Kidney (tissue), 14 donors: ENCODE data around the gene GTSF1L. TPM values are rescaled to one million over a fixed set of nuclear protein-coding genes. Genes with fewer than 3 reads are reported as not detected.

Experiments used
- DNase-seq, 5 donors: peaks; one replicate each; pipeline ENCODE4 v3.0.0-alpha.2; 2013 to 2020
- FAIRE-seq: peaks from 2 replicates; lab custom pipeline; 2012; peaks lifted over from hg19 to GRCh38; lab: Jason Lieb, UNC
- H3K27ac ChIP-seq, 2 donors: one replicate each; pipeline ENCODE4 v1.7.0; 2013; ENCODE audit warnings: low read depth in 2 of 2, low read length in 2 of 2, inconsistent platforms in 1 of 2
- H3K27me3 ChIP-seq: one replicate; pipeline ENCODE4 v1.7.1; 2013; ENCODE audit warnings: low read length, inconsistent platforms; ENCODE audit not compliant: control insufficient read depth, insufficient read depth
- H3K36me3 ChIP-seq, 3 donors: one replicate each; pipeline versions ENCODE4 v1.7.0 to v1.7.1; 2013; ENCODE audit warnings: low read length in 3 of 3, control low read depth in 1 of 3, inconsistent platforms in 1 of 3; ENCODE audit not compliant: insufficient read depth in 3 of 3, control insufficient read depth in 2 of 3
- H3K4me1 ChIP-seq, 3 donors: one replicate each; pipeline versions ENCODE4 v1.7.0 to v1.7.1; 2013; ENCODE audit warnings: low read length in 3 of 3, inconsistent platforms in 1 of 3, low read depth in 1 of 3; ENCODE audit not compliant: control insufficient read depth in 2 of 3, insufficient read depth in 2 of 3
- H3K4me3 ChIP-seq, 3 donors: one replicate each; pipeline versions ENCODE4 v1.7.0 to v1.8.1; 2013; ENCODE audit warnings: low read length in 3 of 3, control low read depth in 1 of 3, inconsistent platforms in 1 of 3
- H3K9ac ChIP-seq, 3 donors: one replicate each; pipeline versions ENCODE4 v1.7.0 to v1.7.1; 2013; ENCODE audit warnings: low read length in 3 of 3, control low read depth in 1 of 3, inconsistent platforms in 1 of 3
- H3K9me3 ChIP-seq, 3 donors: one replicate each; pipeline versions ENCODE4 v1.7.0 to v1.7.1; 2013; ENCODE audit warnings: low read length in 3 of 3, control low read depth in 1 of 3, inconsistent platforms in 1 of 3; ENCODE audit not compliant: control insufficient read depth in 2 of 3, insufficient read depth in 1 of 3
- intact Hi-C: fragments of 100-400 bp; cut with DNase I; formaldehyde crosslinking; loops from one replicate; pipeline ENCODE4 v1.11.1; 2022
- polyA plus RNA-seq: library from polyadenylated mRNA; stranded (reverse); fragments of 350-450 nt; fragmentation: Illumina TruSeq; extraction: RNeasy Lipid Tissue Mini Kit (QIAGEN cat#74804); gene quantifications from one replicate; pipeline ENCODE4 v1.2.3, GENCODE V29; 2014; ENCODE audit warnings: low read depth, low replicate concordance; ENCODE audit not compliant: insufficient read depth
- total RNA-seq: library from RNA; stranded (reverse); fragmentation: NEBNext Ultra II Directional; extraction: Animal tissue kit (Norgen Biotek cat#: 25700); gene quantifications from one replicate; pipeline ENCODE4 v1.2.1, GENCODE V29; 2021
- TF ChIP-seq, protein P1 (sequence below): IDR thresholded peaks from 3 replicates; pipeline ENCODE4 v1.5.1; 2012; ENCODE audit warnings: mild to moderate bottlenecking, moderate library complexity, borderline replicate concordance; ENCODE audit not compliant: insufficient read depth; ENCODE audit errors: extremely low read depth
- donor health status: control.
- donor health status: control.
- donor health status: control.
- donor health status: control.
- donor health status: control.
- donor health status: DM: yes; HTN: yes; CAD: no.
- donor health status: Normal renal cell carcinoma (clear cell type).

The GTSF1L gene
- total and polyA plus RNA-seq, 2 donors from 2014 or later, result not detected

DNA sequence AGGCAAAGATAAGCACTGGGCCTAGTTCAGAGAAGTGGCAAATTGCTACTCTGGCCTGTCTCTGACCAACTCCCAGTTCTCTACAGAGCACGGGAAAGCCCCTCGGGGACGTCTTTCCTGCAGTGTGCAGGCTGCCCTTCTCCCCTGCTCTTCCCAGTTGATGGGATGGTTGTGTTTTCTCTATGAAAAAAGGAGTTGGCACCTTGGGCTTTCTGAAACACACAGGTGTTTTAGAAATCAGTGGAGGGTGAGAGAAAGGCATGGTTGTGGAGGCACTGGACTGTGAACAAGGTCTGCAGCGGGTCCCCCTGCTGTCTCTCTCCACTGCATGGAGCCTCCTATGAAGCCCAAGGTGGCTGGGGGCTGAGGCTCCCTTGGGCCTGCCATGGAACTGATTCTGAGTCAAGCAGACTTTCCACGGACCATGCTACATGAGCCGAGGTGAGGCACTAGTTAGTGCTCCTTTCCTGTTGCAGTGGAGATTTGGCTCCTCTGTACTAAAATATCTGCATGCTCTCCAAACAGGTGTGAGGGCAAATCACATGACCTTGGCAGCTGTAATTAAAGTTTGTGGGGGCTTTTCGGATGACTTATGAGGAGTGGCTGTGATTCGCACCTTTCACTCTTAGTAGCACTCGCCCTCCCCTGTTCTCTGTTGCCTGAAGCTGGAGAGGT lies 16.3 kb downstream of the GTSF1L start:
- intact Hi-C loops, result no loop called here
- no peak for FAIRE-seq
- H3K9ac ChIP-seq, result no peak overlapping the region
- H3K4me3 ChIP-seq, result no peak overlapping the region
- H3K4me1 ChIP-seq, result no peaks in the 10 kb centered on the region
- no peak overlapping the region for H3K27ac ChIP-seq
- H3K36me3 ChIP-seq, result no peaks in the 10 kb centered on the region
- no peak for DNase-seq
- TF ChIP-seq, protein P1, sequence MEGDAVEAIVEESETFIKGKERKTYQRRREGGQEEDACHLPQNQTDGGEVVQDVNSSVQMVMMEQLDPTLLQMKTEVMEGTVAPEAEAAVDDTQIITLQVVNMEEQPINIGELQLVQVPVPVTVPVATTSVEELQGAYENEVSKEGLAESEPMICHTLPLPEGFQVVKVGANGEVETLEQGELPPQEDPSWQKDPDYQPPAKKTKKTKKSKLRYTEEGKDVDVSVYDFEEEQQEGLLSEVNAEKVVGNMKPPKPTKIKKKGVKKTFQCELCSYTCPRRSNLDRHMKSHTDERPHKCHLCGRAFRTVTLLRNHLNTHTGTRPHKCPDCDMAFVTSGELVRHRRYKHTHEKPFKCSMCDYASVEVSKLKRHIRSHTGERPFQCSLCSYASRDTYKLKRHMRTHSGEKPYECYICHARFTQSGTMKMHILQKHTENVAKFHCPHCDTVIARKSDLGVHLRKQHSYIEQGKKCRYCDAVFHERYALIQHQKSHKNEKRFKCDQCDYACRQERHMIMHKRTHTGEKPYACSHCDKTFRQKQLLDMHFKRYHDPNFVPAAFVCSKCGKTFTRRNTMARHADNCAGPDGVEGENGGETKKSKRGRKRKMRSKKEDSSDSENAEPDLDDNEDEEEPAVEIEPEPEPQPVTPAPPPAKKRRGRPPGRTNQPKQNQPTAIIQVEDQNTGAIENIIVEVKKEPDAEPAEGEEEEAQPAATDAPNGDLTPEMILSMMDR, result no peak
- H3K9me3 ChIP-seq, result no peaks in the 10 kb centered on the region
- no peaks in the 10 kb centered on the region for H3K27me3 ChIP-seq

DNA sequence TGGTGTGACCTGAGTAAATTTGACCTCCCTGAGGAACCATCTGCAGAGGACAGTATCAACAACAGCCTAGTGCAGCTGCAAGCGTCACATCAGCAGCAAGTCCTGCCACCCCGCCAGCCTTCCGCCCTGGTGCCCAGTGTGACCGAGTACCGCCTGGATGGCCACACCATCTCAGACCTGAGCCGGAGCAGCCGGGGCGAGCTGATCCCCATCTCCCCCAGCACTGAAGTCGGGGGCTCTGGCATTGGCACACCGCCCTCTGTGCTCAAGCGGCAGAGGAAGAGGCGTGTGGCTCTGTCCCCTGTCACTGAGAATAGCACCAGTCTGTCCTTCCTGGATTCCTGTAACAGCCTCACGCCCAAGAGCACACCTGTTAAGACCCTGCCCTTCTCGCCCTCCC lies 24.3 kb downstream of the GTSF1L start:
- intact Hi-C loops, result no loop called here
- no peak overlapping the region for H3K4me3 ChIP-seq
- no peaks in the 10 kb centered on the region for H3K4me1 ChIP-seq
- H3K27ac ChIP-seq, result no peak overlapping the region
- H3K9me3 ChIP-seq, result no peaks in the 10 kb centered on the region
- no peak overlapping the region for H3K9ac ChIP-seq
- TF ChIP-seq, protein P1, result no peak
- DNase-seq (no peak), FAIRE-seq (no peak)
- H3K36me3 ChIP-seq, result no peaks in the 10 kb centered on the region
- no peaks in the 10 kb centered on the region for H3K27me3 ChIP-seq

DNA sequence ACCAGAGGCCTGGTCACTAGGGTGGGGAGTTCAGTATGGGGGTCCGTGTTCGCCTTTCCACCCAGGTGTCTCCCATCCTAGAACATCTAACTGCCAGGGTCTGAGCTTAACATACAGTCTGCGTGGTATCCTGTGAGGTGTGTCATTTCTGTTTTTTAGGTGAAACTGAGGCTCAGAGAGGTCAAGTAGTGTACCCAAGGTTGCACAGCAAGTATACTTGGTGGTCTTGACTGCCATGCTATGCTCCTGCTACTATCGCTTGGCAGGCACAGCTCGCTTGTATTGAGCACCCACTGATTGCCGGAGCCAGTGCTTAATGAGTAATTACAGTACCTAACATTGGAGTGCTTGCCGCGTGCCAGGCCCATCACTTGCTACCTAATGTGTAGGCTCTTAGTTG lies 26.2 kb downstream of the GTSF1L start:
- TF ChIP-seq, protein P1, result no peak
- Histone ChIP-seq H3K27me3 (no peaks in the 10 kb centered on the region), H3K4me1 (no peaks in the 10 kb centered on the region), H3K36me3 (no peaks in the 10 kb centered on the region), H3K27ac (no peak overlapping the region), H3K9me3 (no peaks in the 10 kb centered on the region), H3K4me3 (no peak overlapping the region), H3K9ac (no peak overlapping the region)
- no peak for FAIRE-seq
- intact Hi-C loops, result no loop called here
- DNase-seq, result no peak
